T47D (cell line): ENCODE data around the gene CRYZL1.
"Not testable (repeated sequence)": the region's sequence is repeated elsewhere in the genome, so short reads cannot be mapped to it uniquely, and the experiment has no call there.

ENCODE experiments used
- DNase-seq, 2 experiments: peaks; one replicate each; pipeline versions ENCODE4 v3.0.0 to v3.0.0-alpha.2; 2011 to 2012; ENCODE audit warnings: low read depth in 1 of 2, low spot score in 1 of 2
- JUND ChIP-seq: IDR thresholded peaks from 2 replicates; pipeline ENCODE4 v1.6.1; 2012; ENCODE audit warnings: low read depth
- in situ Hi-C: cut with HindIII; loops from 2 replicates; pipeline ENCODE4 v1.10.0; 2016; ENCODE audit warnings: low sequenced_read_pairs, low pct_unique_long_range_greater_than_20kb

CRYZL1 gene

GRCh38 chr21:33587792-33588484 is 53.6 kb downstream of the CRYZL1 start:
- no peak for TF ChIP-seq JUND
- peak; percentile 56 to 69 for DNase-seq
- in situ Hi-C loops: no loop called here

GRCh38 chr21:33586927-33587326 is 54.6 kb downstream of the CRYZL1 start:
- no peak for TF ChIP-seq JUND
- in situ Hi-C loops: no loop called here
- no peak for DNase-seq

- no peak for TF ChIP-seq JUND
- no peak for DNase-seq
- in situ Hi-C loops: no loop called here
Observed at GRCh38 chr21:33584455-33584854, 57.1 kb downstream of the CRYZL1 start.

GRCh38 chr21:33578959-33579542 is 62.5 kb downstream of the CRYZL1 start:
- TF ChIP-seq JUND: no peak
- no peak for DNase-seq
- in situ Hi-C loops: no loop called here

GRCh38 chr21:33578214-33578613 is 63.3 kb downstream of the CRYZL1 start:
- in situ Hi-C loops: no loop called here
- no peak for TF ChIP-seq JUND
- DNase-seq: no peak

- in situ Hi-C loops: not testable (repeated sequence)
- peak in 1 of 2 experiments; percentile 44 for DNase-seq
Observed at GRCh38 chr21:33576741-33577141, 64.8 kb downstream of the CRYZL1 start.

GRCh38 chr21:33572350-33572749 is 69.2 kb downstream of the CRYZL1 start:
- no peak for TF ChIP-seq JUND
- in situ Hi-C loops: no loop called here
- no peak for DNase-seq

More at GRCh38 chr21:33576741-33577141, 64.8 kb downstream of the CRYZL1 start:
- TF ChIP-seq JUND: peak; percentile 24; the same call in 1 of the 2 replicates

- TF ChIP-seq JUND: no peak
- no peak for DNase-seq
- in situ Hi-C loops: no loop called here
Observed at GRCh38 chr21:33569991-33570390, 71.5 kb downstream of the CRYZL1 start.

- in situ Hi-C loops: no loop called here
- TF ChIP-seq JUND: no peak
- DNase-seq: no peak
Observed at GRCh38 chr21:33568448-33568847, 73.1 kb downstream of the CRYZL1 start.

- no peak for TF ChIP-seq JUND
- in situ Hi-C loops: no loop called here
- DNase-seq: no peak
Observed at GRCh38 chr21:33567914-33568313, 73.6 kb downstream of the CRYZL1 start.

- in situ Hi-C loops: no loop called here
- no peak for DNase-seq
- no peak for TF ChIP-seq JUND
Observed at GRCh38 chr21:33566514-33566913, 75.0 kb downstream of the CRYZL1 start.

GRCh38 chr21:33562389-33562788 is 79.2 kb downstream of the CRYZL1 start:
- no peak for DNase-seq
- TF ChIP-seq JUND: no peak
- in situ Hi-C loops: no loop called here

GRCh38 chr21:33561373-33561772 is 80.2 kb downstream of the CRYZL1 start:
- TF ChIP-seq JUND: no peak
- in situ Hi-C loops: no loop called here
- DNase-seq: no peak

GRCh38 chr21:33560965-33561364 is 80.6 kb downstream of the CRYZL1 start:
- no peak for DNase-seq
- in situ Hi-C loops: no loop called here

More at GRCh38 chr21:33560965-33561364, 80.6 kb downstream of the CRYZL1 start:
- TF ChIP-seq JUND: no peak
